K562 (cell line): Measurements from ENCODE around the gene TENT4B. TPM values are rescaled to one million over a fixed set of nuclear protein-coding genes. Genes with fewer than 3 reads are reported as not detected.

Source experiments
- HDAC3 ChIP-seq: fragments of 450-650 bp; IDR thresholded peaks from 2 replicates; pipeline ENCODE4 v1.6.1; 2018; ENCODE audit warnings: borderline replicate concordance, mild to moderate bottlenecking, moderate library complexity; ENCODE audit not compliant: partially characterized antibody
- HMBOX1 ChIP-seq: sonication (generic); IDR thresholded peaks from 2 replicates; pipeline ENCODE4 v1.6.1; 2016
- JUND ChIP-seq, 2 experiments: IDR thresholded peaks; 2 replicates in 1 of 2; 3 replicates in 1 of 2; pipeline ENCODE4 v1.6.1; 2011; ENCODE audit warnings: borderline replicate concordance in 2 of 2, low read depth in 2 of 2, low read length in 2 of 2, improper control_type of control experiment in 1 of 2, missing biosample characterization in 1 of 2, missing genetic modification characterization in 1 of 2, missing genetic modification reagents in 1 of 2
- NELFE ChIP-seq: IDR thresholded peaks from 2 replicates; pipeline ENCODE4 v1.6.1; 2011; ENCODE audit warnings: mild to moderate bottlenecking; ENCODE audit not compliant: insufficient read depth, insufficient read length
- NFIX ChIP-seq: fragments of 250-450 bp; sonication (Bioruptor Pico); IDR thresholded peaks from 2 replicates; pipeline ENCODE4 v1.4.0; 2020; ENCODE audit warnings: low read depth, mild to moderate bottlenecking, moderate library complexity
- RERE ChIP-seq: sonication (generic); formaldehyde crosslinking; IDR thresholded peaks from 2 replicates; pipeline ENCODE4 v1.8.0; 2023; ENCODE audit warnings: missing genetic modification reagents, mild to moderate bottlenecking, borderline replicate concordance
- ZBTB11 ChIP-seq, 3 experiments: fragments of 200-800 bp in 1 of 3; fragments of 250-450 bp in 1 of 3; fragments of 450-650 bp in 1 of 3; sonication (Bioruptor Pico) in 1 of 3; sonication (Bioruptor generic) in 1 of 3; formaldehyde crosslinking in 1 of 3; IDR thresholded peaks; 2 replicates each; pipeline versions ENCODE4 v1.6.1 to v1.8.0; 2016 to 2022; ENCODE audit warnings: mild to moderate bottlenecking in 2 of 3, missing genetic modification characterization in 2 of 3, missing compliant biosample characterization in 1 of 3, moderate library complexity in 1 of 3
- ZNF592 ChIP-seq: fragments of 450-650 bp; IDR thresholded peaks from 2 replicates; pipeline ENCODE4 v1.6.1; 2017; ENCODE audit warnings: antibody characterized with exemption, mild to moderate bottlenecking
- polyA plus RNA-seq, 8 experiments: library from polyadenylated mRNA; depleted of rRNA in 4 of 8; stranded (reverse) in 5 of 8; unstranded in 3 of 8; fragments of >200 nt; fragmentation: Nextera tagmentation in 2 of 8; fragmentation: Illumina TruSeq in 1 of 8; extraction: Ambion mirVana in 2 of 8; extraction: Trizol in 1 of 8; gene quantifications; 2 replicates each; pipeline versions ENCODE4 v1.2.1 to v1.2.3, GENCODE V29; 2011 to 2014; ENCODE audit warnings: inconsistent platforms in 1 of 8, missing spikeins in 1 of 8
- total RNA-seq, 7 experiments: library from RNA; depleted of rRNA in 6 of 7; stranded (reverse); fragments of >200 nt in 6 of 7; fragmentation: Illumina TruSeq in 2 of 7; extraction: Trizol in 2 of 7; gene quantifications; 2 replicates each; pipeline versions ENCODE4 v1.2.1 to v1.2.3, GENCODE V29; 2011 to 2021; ENCODE audit warnings: low replicate concordance in 1 of 7

TENT4B gene
- total and polyA plus RNA-seq, 9 of the 15 experiments (the other 6 are each of a cell fraction or from before 2014, with no cell fraction given), result 5.2 to 8.4 (median 7.0) TPM

GRCh38 chr16:50202926-50203624 lies 50.0 kb downstream of the TENT4B start (continued):
- no peak for TF ChIP-seq ZNF592
- TF ChIP-seq ZBTB11 (CRISPR knock-in tag; IDR thresholded peaks at IDR 0.05), result no peak
- TF ChIP-seq HDAC3, result no peak
- TF ChIP-seq HMBOX1, result no peak
- TF ChIP-seq NFIX (CRISPR knock-in tag), result no peak
- TF ChIP-seq NELFE, result no peak
- no peak for TF ChIP-seq RERE (CRISPR knock-in tag)
- TF ChIP-seq JUND (IDR thresholded peaks at IDR 0.05; ENCODE audit: borderline replicate concordance, low read depth, low read length), result 0 out of 2 replicates have a peak, but pooled peaks have one; percentile 31
- TF ChIP-seq JUND (tag; IDR thresholded peaks at IDR 0.05; ENCODE audit: borderline replicate concordance, low read depth, low read length), result peak; percentile 45; the same call in 1 of the 3 replicates
